Esophagus muscularis mucosa (tissue), 4 donors: ENCODE data around the gene MBD5.

Experiments used
- EP300 ChIP-seq: sonication (generic); formaldehyde crosslinking; IDR thresholded peaks from one replicate; pipeline ENCODE4 v1.6.1; 2017; ENCODE audit warnings: antibody characterized with exemption
- POLR2A ChIP-seq: fragments of 450-650 bp; IDR thresholded peaks from one replicate; pipeline ENCODE4 v1.6.1; 2017; ENCODE audit warnings: antibody characterized with exemption, moderate library complexity, mild to moderate bottlenecking, low read depth
- POLR2AphosphoS5 ChIP-seq, 2 donors: sonication (generic); formaldehyde crosslinking; IDR thresholded peaks; one replicate each; pipeline ENCODE4 v1.6.1; 2017; ENCODE audit warnings: antibody characterized with exemption in 2 of 2
- TF ChIP-seq, protein P1 (sequence below), 3 experiments: fragments of 200-600 bp in 2 of 3; fragments of 450-650 bp in 1 of 3; sonication (generic) in 2 of 3; IDR thresholded peaks; one replicate each; pipeline ENCODE4 v1.5.1; 2017 to 2019; ENCODE audit warnings: antibody characterized with exemption in 3 of 3, mild to moderate bottlenecking in 2 of 3, moderate library complexity in 1 of 3

DNA sequence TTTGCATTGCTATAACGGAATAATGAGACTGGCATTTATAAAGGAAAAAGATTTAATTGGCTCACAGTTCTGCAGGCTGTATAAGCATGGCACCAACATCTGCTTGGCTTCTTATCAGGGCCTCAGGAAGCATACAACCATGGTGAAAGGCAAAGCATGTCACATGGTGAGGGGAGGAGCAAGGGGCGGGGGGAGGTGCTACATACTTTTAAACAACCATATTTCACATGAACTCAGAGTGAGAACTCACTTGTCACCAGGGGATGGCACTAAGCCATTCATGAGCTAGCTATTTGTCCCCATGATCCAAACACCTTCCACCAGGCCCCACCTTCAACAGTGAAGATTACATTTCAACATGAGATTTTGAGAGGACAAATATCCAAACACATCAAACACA, 188.7 kb downstream of the MBD5 start:
- TF ChIP-seq POLR2A (no peak), EP300 (no peak), POLR2AphosphoS5 (IDR thresholded peaks at IDR 0.05) (no peak)
- TF ChIP-seq, protein P1, sequence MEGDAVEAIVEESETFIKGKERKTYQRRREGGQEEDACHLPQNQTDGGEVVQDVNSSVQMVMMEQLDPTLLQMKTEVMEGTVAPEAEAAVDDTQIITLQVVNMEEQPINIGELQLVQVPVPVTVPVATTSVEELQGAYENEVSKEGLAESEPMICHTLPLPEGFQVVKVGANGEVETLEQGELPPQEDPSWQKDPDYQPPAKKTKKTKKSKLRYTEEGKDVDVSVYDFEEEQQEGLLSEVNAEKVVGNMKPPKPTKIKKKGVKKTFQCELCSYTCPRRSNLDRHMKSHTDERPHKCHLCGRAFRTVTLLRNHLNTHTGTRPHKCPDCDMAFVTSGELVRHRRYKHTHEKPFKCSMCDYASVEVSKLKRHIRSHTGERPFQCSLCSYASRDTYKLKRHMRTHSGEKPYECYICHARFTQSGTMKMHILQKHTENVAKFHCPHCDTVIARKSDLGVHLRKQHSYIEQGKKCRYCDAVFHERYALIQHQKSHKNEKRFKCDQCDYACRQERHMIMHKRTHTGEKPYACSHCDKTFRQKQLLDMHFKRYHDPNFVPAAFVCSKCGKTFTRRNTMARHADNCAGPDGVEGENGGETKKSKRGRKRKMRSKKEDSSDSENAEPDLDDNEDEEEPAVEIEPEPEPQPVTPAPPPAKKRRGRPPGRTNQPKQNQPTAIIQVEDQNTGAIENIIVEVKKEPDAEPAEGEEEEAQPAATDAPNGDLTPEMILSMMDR (IDR thresholded peaks at IDR 0.05), result no peak
